ENCODE measurements around the gene UGCG.

DNA sequence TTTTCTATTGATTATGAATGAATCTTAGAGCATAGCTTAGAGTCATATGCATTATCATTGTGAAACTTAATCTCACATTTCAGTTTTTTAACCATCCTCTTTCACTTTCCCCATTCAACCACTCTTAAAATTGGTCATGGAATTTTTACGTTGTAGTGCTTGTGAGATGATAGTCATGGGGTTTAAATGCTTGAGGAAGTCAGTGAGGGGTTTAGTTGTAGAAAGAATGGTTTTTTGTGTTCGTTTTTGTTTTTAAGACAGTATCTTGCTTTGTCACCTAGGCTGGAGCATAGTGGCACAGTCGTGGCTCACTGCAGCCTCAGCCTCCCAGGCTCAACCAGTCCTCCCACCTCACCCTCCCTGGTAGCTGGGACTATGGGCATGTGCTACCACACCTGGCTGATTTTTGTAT is 19.6 kb downstream of the UGCG start:
- TF ChIP-seq, protein P1, sequence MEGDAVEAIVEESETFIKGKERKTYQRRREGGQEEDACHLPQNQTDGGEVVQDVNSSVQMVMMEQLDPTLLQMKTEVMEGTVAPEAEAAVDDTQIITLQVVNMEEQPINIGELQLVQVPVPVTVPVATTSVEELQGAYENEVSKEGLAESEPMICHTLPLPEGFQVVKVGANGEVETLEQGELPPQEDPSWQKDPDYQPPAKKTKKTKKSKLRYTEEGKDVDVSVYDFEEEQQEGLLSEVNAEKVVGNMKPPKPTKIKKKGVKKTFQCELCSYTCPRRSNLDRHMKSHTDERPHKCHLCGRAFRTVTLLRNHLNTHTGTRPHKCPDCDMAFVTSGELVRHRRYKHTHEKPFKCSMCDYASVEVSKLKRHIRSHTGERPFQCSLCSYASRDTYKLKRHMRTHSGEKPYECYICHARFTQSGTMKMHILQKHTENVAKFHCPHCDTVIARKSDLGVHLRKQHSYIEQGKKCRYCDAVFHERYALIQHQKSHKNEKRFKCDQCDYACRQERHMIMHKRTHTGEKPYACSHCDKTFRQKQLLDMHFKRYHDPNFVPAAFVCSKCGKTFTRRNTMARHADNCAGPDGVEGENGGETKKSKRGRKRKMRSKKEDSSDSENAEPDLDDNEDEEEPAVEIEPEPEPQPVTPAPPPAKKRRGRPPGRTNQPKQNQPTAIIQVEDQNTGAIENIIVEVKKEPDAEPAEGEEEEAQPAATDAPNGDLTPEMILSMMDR (IDR thresholded peaks at IDR 0.05) = no peak
- no peak for TF ChIP-seq ZFX (IDR thresholded peaks at IDR 0.05; ENCODE audit: borderline replicate concordance)
